Heart right ventricle (tissue), 16 donors: ENCODE measurements around the gene KRTAP4-5. TPM values are rescaled to one million over a fixed set of nuclear protein-coding genes. Genes with fewer than 3 reads are reported as not detected.
"Not testable (repeated sequence)": the region's sequence is repeated elsewhere in the genome, so short reads cannot be mapped to it uniquely, and the experiment has no call there.

ENCODE experiments used
- ATAC-seq, 8 donors: fragments of 200-7000 bp; cut with Tn5 transposase; one replicate each; pipeline ENCODE4 v1.9.1; 2020; ENCODE audit warnings: mild to moderate bottlenecking in 8 of 8, moderate library complexity in 8 of 8, moderate number of reproducible peaks in 1 of 8
- DNase-seq, 2 donors: peaks; one replicate each; pipeline ENCODE4 v3.0.0-alpha.2; 2020
- H3K27ac ChIP-seq, 10 donors: fragments of 200-600 bp; sonication (generic) in 2 of 10; one replicate each; pipeline versions ENCODE4 v1.5.0 to v1.8.0; 2020 to 2022; ENCODE audit warnings: mild to moderate bottlenecking in 3 of 10
- H3K27me3 ChIP-seq, 7 donors: fragments of 200-600 bp; one replicate each; pipeline ENCODE4 v1.8.0; 2021 to 2022; ENCODE audit warnings: mild to moderate bottlenecking in 2 of 7
- H3K36me3 ChIP-seq, 9 donors: fragments of 200-600 bp; sonication (generic) in 1 of 9; one replicate each; pipeline versions ENCODE4 v1.5.0 to v1.8.0; 2020 to 2022; ENCODE audit warnings: mild to moderate bottlenecking in 2 of 9
- H3K4me1 ChIP-seq, 9 donors: fragments of 200-600 bp; sonication (generic) in 1 of 9; one replicate each; pipeline versions ENCODE4 v1.5.0 to v1.8.0; 2020 to 2022; ENCODE audit warnings: mild to moderate bottlenecking in 4 of 9
- H3K4me3 ChIP-seq, 10 donors: fragments of 200-600 bp; sonication (generic) in 2 of 10; one replicate each; pipeline versions ENCODE4 v1.5.0 to v1.8.0; 2020 to 2022; ENCODE audit warnings: mild to moderate bottlenecking in 7 of 10, moderate library complexity in 2 of 10
- H3K9me3 ChIP-seq, 11 donors: fragments of 200-600 bp in 10 of 11; sonication (generic) in 2 of 11; one replicate each; pipeline versions ENCODE4 v1.5.0 to v1.8.0; 2013 to 2022; ENCODE audit warnings: mild to moderate bottlenecking in 2 of 11, control low read depth in 1 of 11, moderate library complexity in 1 of 11
- WGBS, 2 donors: extraction: QIAGEN DNeasy Blood & Tissue Kit; methylation state at CpG; one replicate each; pipeline ENCODE4 v1.1.7; 2013; ENCODE audit warnings: inconsistent platforms in 1 of 2; 5-methylcytosine and 5-hydroxymethylcytosine counted together
- intact Hi-C, 10 donors: fragments of 100-400 bp; cut with DNase I; formaldehyde crosslinking; loops; one replicate each; pipeline versions ENCODE4 v1.11.1 to v1.14.2; 2022
- polyA plus RNA-seq, 2 donors: library from polyadenylated mRNA; stranded (reverse); fragments of 200-250 nt; gene quantifications; one replicate each; pipeline ENCODE4 v1.2.3, GENCODE V29; 2013
- total RNA-seq, 10 donors: library from RNA; stranded (reverse); fragmentation: NEBNext Ultra II Directional in 3 of 10; extraction: Animal tissue kit (Norgen Biotek cat#: 25700) in 3 of 10; gene quantifications; one replicate each; pipeline versions ENCODE4 v1.2.1 to v1.2.4, GENCODE V29; 2021 to 2023
- TF ChIP-seq, protein P1 (sequence below), 9 donors: fragments of 200-600 bp; sonication (generic) in 2 of 9; IDR thresholded peaks; one replicate each; pipeline versions ENCODE4 v1.5.0 to v1.8.0; 2021 to 2022; ENCODE audit warnings: antibody characterized with exemption in 9 of 9, mild to moderate bottlenecking in 5 of 9, moderate library complexity in 1 of 9
- donor health status: Arrhythmogenic right ventricular cardiomyopathy.
- donor health status: ischemic (EF 13 %, LVEDD 7.1; RV severe dilation, severe dysfunction).
- donor health status: healthy with polysubstance abuse.
- donor health status: DM: no; HTN: yes; CAD: no.
- donor health status: DM: no; HTN: no; CAD: no.
- donor health status: ischemic (EF 25% LVEDD 6.9; RV normal size, moderate dysfunction).
- donor health status: ischemic (EF 25% LVEDD 5.7; RV mildly dilated, moderate dysfunction).
- donor health status: healthy.
- donor health status: DM: yes; HTN: yes; CAD: no.
- donor health status: Ischemic cardiomyopathy.
- donor health status: ischemic (EF 35%, LVEDD 5.7; RV mildly dilated, moderate dysfunction).
- donor health status: nonischemic (EF 11% LVEDD 7.7; RV severe dilation, severe dysfunction).
- donor health status: DM: yes; HTN: yes; CAD: no.
- donor health status: PGD.
- donor health status: ischemic (EF 29% LVEDD 5.4; RV normal size, mild dysfunction).
- donor health status: nonischemic (EF 23%, LVEDD 6.1; RV moderate dilation, normal function).

KRTAP4-5 gene
- total and polyA plus RNA-seq, 12 donors, result not detected

DNA sequence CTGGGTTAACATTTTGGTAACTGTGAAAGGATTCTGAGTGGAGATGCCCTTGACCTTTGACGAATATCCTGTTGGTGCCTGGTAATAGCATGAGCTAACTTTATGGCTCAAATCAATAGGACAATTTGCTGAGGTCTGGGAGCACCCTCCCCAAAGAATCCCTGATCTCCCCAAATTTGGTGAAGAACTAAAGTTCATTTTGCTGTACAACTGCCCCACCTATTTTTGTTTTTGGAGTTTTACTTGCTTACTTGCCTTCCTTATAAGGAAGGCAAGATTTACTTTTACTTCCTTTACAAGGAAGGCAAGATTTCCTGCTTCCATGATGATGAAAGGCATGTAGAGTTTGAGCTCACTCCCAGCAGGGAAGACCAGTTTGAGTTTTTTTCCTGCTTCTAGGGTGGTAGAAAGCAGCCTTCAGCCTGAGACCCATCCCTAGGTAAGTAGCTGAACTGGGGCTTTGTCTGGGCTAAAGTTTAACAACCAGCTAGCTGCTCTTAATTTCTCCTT is 41.6 kb downstream of the KRTAP4-5 start:
- no peak overlapping the region for H3K4me3 ChIP-seq
- intact Hi-C loops, result no loop called here
- peaks cover 0 to 8% (median 0%) of the 10 kb centered on the region in 11 donors for H3K9me3 ChIP-seq
- H3K36me3 ChIP-seq, result no peaks in the 10 kb centered on the region
- 64 to 79% methylated on average over 1 of the region's 1 CpG for WGBS, 2 donors
- no peak for ATAC-seq
- H3K27ac ChIP-seq, result no peak overlapping the region
- no peak for DNase-seq
- TF ChIP-seq, protein P1, sequence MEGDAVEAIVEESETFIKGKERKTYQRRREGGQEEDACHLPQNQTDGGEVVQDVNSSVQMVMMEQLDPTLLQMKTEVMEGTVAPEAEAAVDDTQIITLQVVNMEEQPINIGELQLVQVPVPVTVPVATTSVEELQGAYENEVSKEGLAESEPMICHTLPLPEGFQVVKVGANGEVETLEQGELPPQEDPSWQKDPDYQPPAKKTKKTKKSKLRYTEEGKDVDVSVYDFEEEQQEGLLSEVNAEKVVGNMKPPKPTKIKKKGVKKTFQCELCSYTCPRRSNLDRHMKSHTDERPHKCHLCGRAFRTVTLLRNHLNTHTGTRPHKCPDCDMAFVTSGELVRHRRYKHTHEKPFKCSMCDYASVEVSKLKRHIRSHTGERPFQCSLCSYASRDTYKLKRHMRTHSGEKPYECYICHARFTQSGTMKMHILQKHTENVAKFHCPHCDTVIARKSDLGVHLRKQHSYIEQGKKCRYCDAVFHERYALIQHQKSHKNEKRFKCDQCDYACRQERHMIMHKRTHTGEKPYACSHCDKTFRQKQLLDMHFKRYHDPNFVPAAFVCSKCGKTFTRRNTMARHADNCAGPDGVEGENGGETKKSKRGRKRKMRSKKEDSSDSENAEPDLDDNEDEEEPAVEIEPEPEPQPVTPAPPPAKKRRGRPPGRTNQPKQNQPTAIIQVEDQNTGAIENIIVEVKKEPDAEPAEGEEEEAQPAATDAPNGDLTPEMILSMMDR (IDR thresholded peaks at IDR 0.05), result no peak
- no peaks in the 10 kb centered on the region for H3K4me1 ChIP-seq
- H3K27me3 ChIP-seq, result peaks cover 0 to 32% (median 0%) of the 10 kb centered on the region in 7 donors

DNA sequence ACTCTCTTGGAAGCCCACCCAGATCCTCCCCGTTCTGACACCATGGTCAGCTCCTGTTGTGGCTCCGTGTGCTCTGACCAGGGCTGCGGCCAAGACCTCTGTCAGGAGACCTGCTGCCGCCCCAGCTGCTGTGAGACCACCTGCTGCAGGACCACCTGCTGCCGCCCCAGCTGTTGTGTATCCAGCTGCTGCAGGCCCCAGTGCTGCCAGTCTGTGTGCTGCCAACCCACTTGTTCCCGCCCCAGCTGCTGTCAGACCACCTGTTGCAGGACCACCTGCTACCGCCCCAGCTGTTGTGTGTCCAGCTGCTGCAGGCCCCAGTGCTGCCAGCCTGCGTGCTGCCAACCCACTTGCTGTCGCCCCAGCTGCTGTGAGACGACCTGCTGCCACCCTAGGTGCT is 44.3 kb downstream of the KRTAP4-5 start, which contains the start of gene KRTAP4-9:
Gene KRTAP4-9 (plus strand): TSS at position 43 of the 400 bp plus-strand sequence. CDS start 0 bp downstream, at position 43.
- H3K4me3 ChIP-seq, intact Hi-C loops, H3K4me1 ChIP-seq, H3K27ac ChIP-seq, H3K36me3 ChIP-seq, DNase-seq, ATAC-seq, H3K9me3 ChIP-seq: not testable (repeated sequence)
- 59 to 64% methylated on average over 10 of the region's 10 CpGs for WGBS, 2 donors
- peaks cover 0 to 34% (median 6%) of the 10 kb centered on the region in 7 donors for H3K27me3 ChIP-seq

DNA sequence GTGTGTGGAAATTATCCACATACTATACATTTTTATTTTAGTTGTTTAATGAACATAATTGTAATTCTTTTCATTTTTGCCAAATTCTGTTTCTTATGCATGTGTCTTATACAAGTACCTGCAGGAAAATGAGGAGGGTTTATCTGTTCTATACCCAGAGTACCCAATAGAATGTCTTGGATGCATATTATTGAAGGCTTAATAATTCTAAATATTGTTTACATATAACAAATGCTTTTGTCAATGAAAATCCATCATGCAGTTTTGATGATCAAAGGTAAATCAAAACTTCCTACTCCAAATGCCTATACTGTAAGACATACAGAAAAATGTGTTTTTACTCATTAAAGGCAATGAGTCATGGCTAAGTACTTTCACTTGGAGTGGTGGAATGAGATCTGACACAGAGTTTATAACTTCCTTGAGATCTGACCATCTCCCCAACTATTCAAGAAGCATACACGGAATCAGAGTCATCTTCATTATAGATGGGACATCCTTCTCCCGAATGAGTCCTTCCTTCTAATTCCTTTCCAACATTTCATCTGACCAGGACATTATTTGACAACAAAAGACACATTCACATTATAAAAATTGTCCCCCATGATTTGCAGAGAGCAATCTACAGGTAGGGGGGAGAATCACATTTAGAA is 45.1 kb downstream of the KRTAP4-5 start:
- H3K4me3 ChIP-seq, result not testable (repeated sequence)
- WGBS, 2 donors, result 76 to 77% methylated on average over 2 of the region's 2 CpGs

DNA sequence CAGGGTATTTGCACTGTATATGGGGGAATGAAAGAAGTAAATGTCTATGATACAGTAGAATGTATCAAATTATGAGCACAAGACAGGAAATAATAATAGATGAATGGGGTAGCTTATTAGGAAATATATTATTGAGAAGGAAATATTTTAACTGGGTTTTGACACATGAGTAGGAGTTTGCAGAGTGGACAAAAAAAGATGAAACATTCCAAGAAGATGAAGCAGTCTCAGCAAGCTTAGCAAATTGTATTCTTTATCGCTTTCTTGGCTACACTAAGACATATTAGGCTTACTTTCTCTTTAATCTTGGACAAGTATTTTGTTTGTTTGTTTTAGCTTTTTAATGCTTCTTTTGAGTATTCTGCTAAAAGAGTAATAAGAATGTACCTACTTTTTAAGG is 45.7 kb downstream of the KRTAP4-5 start:
- no peaks in the 10 kb centered on the region for H3K4me1 ChIP-seq
- no peak overlapping the region for H3K27ac ChIP-seq
- no peaks in the 10 kb centered on the region for H3K36me3 ChIP-seq
- WGBS, 2 donors, result 85 to 91% methylated on average over 1 of the region's 1 CpG
- ATAC-seq, result no peak
- TF ChIP-seq, protein P1 (IDR thresholded peaks at IDR 0.05), result no peak
- no peaks in the 10 kb centered on the region for H3K9me3 ChIP-seq
- DNase-seq, result no peak
- peaks cover 0 to 42% (median 10%) of the 10 kb centered on the region in 7 donors for H3K27me3 ChIP-seq
- intact Hi-C loops, result no loop called here
- no peak overlapping the region for H3K4me3 ChIP-seq

More for the DNA sequence above, 45.1 kb downstream of the KRTAP4-5 start:
- H3K4me1 ChIP-seq, intact Hi-C loops, H3K36me3 ChIP-seq, DNase-seq, H3K27ac ChIP-seq, H3K9me3 ChIP-seq, ATAC-seq: not testable (repeated sequence)
- H3K27me3 ChIP-seq, result peaks cover 0 to 37% (median 8%) of the 10 kb centered on the region in 7 donors

DNA sequence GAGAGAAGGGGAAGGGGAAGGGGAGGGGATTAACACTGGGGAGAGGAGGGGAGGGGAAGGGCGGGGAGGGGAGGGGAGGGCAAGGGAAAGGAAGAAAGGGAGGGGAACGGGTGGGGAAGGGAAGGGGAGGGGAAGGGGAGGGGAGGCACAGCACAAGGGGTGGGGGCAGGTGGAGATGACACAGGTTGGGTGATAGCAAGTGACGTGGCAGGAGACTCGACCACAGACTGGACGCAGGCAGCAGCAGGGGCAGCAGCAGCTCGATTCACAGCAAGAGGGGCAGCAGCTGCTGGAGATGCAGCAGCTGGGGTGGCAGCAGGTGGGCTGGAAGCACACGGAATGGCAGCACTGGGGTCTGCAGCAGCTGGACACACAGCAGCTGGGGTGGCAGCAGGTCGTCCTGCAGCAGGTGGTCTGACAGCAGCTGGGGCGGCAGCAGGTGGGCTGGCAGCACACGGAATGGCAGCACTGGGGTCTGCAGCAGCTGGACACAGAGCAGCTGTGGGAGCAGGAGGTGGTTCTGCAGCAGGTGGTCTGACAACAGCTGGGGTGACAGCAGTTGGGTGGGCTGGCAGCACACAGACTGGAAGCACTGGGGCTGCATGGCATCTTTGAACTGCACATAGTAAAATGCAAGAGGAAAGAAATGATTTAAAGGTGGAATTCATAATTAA is 47.9 kb downstream of the KRTAP4-5 start, which contains the start of gene KRTAP4-16:
Gene KRTAP4-16 (minus strand): TSS at position 624 of the 674 bp plus-strand sequence. CDS start 0 bp downstream, at position 624.
- Histone ChIP-seq H3K27ac (no peak within 1 kb of the TSS), H3K4me1 (no peaks in the 10 kb centered on the region), H3K9me3 (no peaks in the 10 kb centered on the region), H3K36me3 (no peaks in the 10 kb centered on the region), H3K4me3 (no peak within 1 kb of the TSS), H3K27me3 (peaks cover 0 to 34% (median 8%) of the 10 kb centered on the region in 7 donors)
- no peak for DNase-seq
- 40 to 46% methylated on average over 9 to 10 of the region's 10 CpGs for WGBS, 2 donors
- ATAC-seq, result no peak
- intact Hi-C loops, result no loop called here
- TF ChIP-seq, protein P1 (IDR thresholded peaks at IDR 0.05), result no peak

DNA sequence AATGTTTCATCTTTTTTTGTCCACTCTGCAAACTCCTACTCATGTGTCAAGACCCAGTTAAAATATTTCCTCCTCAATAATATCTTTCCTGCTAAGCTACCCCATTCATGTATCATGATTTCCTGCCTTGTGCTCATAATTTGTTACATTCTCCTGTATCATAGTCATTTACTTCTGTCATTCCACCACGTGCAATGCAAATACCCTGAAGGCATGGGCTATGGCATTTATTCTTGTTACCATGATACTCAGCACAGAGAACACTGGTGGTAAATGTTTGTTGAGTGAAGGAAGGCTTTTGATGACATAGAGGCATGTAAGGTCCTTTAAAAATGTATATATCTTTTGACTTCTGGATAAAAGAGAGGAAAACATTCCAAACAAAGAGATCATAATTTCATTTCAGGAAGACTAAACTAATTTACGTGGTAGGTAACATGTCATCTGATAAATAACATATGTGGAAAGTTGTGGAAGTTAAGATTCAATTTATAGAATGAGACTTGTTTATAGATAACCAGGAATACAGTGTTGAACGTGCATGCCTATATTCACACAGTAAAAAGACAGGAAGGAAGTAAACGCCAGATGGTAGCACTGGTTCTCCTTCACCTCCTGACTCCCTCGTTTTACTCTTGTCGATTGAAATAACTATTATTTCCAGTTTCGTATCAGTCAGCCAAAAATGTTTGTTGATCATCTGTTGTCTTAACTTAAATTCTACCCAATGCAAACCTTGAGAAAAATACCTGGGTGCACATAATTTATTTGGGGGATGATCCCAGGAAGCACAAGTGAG is 49.7 kb downstream of the KRTAP4-5 start:
- H3K27ac ChIP-seq, DNase-seq, ATAC-seq, H3K4me3 ChIP-seq, H3K36me3 ChIP-seq, intact Hi-C loops, H3K9me3 ChIP-seq, H3K4me1 ChIP-seq: not testable (repeated sequence)
- WGBS, 2 donors, result 44 to 53% methylated on average over 7 of the region's 7 CpGs
- peaks cover 0 to 40% (median 12%) of the 10 kb centered on the region in 7 donors for H3K27me3 ChIP-seq
